ENCODE results near the gene TNRC6A.

TNRC6A gene

DNA sequence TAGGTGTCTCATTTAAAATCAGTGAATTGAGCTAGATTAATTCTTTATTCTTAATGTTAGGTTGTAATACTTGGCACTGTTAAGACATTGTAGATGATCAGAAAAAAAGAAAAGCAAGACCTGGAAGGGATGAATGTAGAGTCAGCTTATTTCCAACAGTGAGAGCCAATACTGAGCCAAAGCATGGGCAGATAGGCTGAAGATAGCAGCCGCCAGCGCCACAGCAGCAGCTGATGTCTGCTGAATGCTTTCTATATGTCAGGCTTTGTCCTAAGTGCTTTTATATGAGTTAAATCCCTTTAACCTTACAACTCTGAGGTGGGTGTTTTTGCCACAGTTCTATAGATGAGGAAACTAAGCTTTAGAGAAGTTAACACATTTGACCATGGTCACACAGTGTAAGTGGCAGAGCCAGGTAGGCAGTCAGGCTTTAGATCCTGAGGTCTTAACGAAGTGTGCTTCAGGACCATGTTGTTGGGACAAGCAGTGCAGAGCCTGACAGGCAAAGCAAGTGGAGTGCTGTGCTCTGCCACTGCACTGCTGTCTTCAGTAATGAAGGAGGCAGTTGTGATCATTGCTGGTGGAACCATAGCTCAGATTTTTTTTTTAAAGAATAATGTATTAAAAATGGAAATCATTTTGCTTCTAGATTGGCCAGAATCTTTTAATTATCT lies 25.9 kb downstream of the TNRC6A start:
- DNase-seq: no peak

DNA sequence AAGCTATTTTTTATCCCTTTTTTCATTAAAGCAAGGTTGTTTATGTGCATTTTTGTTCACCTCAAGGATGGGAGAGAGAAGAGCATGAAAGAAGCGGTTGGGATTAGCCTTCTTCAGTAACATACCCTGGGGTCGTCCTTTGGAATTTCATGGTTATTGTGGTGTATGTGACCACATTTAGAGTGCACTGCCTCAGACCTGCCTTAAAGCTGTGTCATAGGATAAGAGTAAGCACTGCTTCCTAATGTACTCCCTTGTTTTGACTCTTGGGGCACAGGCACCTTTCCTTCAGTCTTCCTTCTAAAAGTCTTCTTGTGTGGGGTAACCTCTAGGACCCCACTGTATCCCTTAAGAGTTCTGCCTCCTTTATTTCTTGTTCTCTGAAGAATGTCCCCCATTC lies 28.9 kb downstream of the TNRC6A start:
- DNase-seq: no peak

GRCh38 chr16:24759006-24759405 lies 29.6 kb downstream of the TNRC6A start:
- DNase-seq: no peak

- DNase-seq: no peak
Measured at GRCh38 chr16:24761526-24761925, 32.1 kb downstream of the TNRC6A start.

- DNase-seq: no peak
Measured at GRCh38 chr16:24764916-24765315, 35.5 kb downstream of the TNRC6A start.

DNA sequence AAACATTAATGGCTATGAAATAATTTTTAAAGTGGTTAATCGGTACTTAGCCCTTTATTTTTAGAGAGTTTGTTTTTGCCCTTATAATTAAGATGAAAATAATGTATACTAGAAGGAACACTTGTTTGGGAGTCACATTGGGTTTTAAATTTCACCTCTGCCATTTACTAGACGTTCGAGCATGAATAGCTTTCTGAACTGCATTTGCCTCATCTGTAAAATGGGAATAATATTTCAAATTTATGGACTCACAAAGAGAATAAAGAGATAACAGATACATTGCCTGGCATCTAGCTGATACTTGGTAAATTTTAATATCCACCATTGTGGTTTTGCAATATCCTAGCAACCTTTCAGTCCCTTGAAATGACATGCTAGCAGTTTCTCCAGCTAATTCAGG lies 36.6 kb downstream of the TNRC6A start:
- DNase-seq: no peak

DNA sequence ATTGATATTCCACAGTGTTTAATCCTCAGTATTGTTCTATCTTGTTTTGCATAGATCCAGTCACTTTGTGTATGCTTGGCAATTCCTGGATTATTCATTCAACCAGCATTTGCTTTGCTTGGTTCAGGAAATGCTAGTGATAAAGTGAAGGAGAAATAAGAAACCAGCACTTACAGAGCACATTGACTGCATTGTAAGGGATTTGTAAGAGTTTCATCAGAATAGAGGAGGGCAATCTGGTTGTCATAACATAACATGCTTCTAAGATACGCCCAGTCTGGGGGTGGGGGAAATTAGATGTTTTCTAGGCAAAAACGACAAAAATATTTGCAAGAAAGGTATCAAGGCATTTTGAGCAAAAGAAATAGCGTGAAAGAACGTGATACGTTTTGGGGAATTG lies 40.4 kb downstream of the TNRC6A start:
- DNase-seq: no peak

GRCh38 chr16:24771132-24771778 lies 41.8 kb downstream of the TNRC6A start:
- no peak for DNase-seq

- no peak for DNase-seq
Measured at GRCh38 chr16:24771779-24772157, 42.3 kb downstream of the TNRC6A start.

DNA sequence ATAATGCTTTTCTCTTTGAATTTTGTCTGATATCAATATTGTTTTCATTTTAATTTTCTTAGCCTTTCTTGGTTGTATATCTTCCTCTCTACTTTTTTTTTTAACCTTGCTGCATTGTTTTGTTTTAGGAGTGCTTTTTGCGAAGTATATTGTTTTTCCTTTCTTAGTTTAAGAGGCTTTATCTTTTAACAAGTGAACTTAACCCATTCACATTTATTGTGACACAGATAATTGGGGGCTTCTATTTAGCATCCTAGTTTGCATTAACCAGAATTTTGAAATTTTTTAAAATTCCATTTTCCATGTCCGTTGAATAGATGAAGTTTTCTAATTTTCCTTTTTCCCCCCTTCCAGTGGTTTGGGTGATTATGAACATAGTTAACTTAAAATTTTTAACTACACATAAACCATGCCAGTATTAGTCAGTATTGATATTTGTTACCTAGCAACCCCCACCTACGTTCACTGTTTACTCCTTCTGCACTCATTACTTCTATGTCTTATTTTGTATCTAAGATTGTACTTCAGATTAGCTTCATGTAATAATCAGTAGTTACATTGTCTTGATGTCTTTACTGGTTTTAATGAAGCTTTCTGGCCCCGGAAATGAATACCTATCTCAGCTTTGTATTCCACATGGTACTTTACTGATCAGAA lies 44.4 kb downstream of the TNRC6A start:
- no peak for DNase-seq

DNA sequence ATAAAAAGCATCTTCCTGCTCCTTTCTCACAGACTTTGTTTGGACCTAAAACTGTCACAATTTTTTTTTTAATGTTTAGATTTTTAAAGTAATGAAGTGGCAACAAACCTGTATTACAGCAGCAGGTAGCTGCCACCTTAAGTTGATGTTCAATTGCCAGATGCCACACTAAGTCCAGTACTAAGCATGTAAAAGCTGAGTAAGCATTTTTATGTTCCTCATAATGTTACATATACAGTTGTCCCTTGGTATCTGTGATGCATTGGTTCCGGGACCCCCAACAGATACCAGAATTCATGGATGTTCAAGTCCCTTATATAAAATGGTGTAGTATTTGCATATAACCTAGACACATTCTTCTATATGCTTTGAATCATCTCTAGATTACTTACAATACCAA lies 45.1 kb downstream of the TNRC6A start:
- DNase-seq: no peak

- DNase-seq: no peak
Measured at GRCh38 chr16:24775455-24775854, 46.0 kb downstream of the TNRC6A start.

DNA sequence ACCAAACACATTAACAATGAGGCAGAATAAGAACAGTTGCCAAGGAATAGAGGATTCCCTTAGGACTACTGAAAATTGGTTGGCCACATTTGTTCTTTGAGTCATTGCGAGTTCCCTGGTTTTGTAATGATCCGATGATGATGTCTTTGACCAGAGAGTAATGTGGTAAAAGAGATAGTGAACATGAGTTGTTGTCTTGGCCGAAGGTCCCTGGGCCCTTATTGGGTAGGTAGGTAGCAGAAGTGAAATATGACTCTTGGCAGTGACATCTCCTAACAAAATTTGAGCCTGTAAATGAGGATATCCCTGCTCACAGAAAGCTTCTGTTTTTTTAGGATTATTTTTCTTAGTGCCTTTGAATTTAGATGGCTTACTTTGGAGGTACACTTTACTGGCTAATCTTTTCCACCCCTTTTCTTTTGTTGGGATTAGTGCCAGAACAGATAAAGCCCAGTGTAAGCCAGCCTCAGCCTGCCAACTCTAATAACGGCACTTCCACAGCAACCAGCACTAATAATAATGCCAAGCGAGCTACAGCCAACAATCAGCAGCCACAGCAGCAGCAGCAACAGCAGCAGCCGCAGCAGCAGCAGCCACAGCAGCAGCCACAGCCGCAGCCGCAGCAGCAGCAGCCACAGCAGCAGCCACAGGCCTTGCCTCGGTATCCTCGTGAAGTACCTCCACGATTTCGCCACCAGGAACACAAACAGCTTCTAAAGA lies 47.2 kb downstream of the TNRC6A start:
- peak in 16 of 58 donors; percentile 0 to 34 (median 8) for DNase-seq

GRCh38 chr16:24778671-24779070 lies 49.2 kb downstream of the TNRC6A start:
- no peak for DNase-seq

- no peak for DNase-seq
Measured at GRCh38 chr16:24781256-24781655, 51.8 kb downstream of the TNRC6A start.

DNA sequence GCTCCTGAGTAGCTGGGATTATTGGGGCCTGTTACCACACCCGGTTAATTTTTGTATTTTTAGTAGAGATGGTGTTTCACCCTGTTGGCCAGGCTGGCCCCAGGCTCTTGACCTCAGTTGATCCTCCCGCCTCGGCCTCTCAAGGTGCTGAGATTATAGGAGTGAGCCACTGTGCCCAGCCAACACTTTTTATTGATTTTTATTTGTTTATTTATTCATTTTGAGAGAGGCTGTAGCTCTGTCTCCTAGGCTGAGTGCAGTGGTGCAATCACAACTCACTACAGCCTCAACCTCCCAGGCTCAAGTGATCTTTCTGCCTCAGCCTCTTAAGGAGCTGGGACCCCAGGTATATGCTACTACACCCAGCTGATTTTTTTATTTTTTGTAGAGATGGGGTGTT lies 54.7 kb downstream of the TNRC6A start:
- DNase-seq: no peak

DNA sequence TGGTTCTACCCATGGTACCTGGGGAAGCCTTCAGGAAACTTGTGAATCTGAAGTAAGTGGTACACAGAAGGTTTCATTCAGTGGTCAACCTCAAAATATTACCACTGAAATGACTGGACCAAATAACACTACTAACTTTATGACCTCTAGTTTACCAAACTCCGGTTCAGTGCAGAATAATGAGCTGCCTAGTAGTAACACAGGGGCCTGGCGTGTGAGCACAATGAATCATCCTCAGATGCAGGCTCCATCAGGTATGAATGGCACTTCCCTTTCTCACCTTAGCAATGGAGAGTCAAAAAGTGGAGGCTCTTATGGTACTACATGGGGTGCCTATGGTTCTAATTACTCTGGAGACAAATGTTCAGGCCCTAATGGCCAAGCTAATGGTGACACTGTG lies 60.4 kb downstream of the TNRC6A start:
- DNase-seq: no peak

DNA sequence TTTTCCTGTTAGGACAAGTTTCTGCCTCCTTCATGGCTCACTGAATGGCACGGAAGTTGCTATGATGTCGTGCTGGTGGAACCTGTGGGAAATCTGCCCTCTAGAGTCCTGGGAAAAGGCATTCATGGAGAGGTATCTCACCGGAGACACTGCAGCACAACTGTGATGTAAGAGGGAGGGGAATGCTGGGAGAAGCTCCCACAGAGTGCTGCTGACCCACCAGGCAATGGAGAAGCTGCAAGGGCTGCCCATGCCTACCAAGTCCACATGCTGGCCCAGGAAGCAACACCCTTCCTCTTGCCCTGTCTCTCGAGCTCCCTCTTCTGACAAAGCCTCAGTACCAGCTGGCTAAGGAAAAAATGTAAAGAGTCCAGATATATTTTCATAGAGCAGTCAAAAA lies 71.1 kb downstream of the TNRC6A start:
- no peak for DNase-seq

- DNase-seq: no peak
Measured at GRCh38 chr16:24801761-24802302, 72.4 kb downstream of the TNRC6A start.

- no peak for DNase-seq
Measured at GRCh38 chr16:24805484-24805883, 76.0 kb downstream of the TNRC6A start.

- no peak for DNase-seq
Measured at GRCh38 chr16:24807301-24807700, 77.8 kb downstream of the TNRC6A start.

Data from anterior cingulate cortex (tissue), 58 donors.